ENCODE results near the gene ZNF24.

The ZNF24 gene

GRCh38 chr18:35361570-35362321, 17.5 kb upstream of the ZNF24 start:
- Histone ChIP-seq H3K27ac (peak overlapping the region in 4 of 21 experiments; percentile 34 to 72 (median 58)), H3K4me3 (no peak overlapping the region)

GRCh38 chr18:35355140-35355618, 11.0 kb upstream of the ZNF24 start:
- Histone ChIP-seq H3K4me3 (no peak overlapping the region), H3K27ac (no peak overlapping the region)

- Histone ChIP-seq H3K4me3 (no peak overlapping the region), H3K27ac (no peak overlapping the region)
These were observed 8.6 kb upstream of the ZNF24 start for GRCh38 chr18:35352778-35353177.

GRCh38 chr18:35352283-35352682, 8.1 kb upstream of the ZNF24 start:
- Histone ChIP-seq H3K4me3 (no peak overlapping the region), H3K27ac (no peak overlapping the region)

GRCh38 chr18:35348001-35348400, 3.8 kb upstream of the ZNF24 start:
- no peak overlapping the region for H3K4me3 ChIP-seq
- H3K27ac ChIP-seq = no peak overlapping the region

- peak overlapping the region in 2 of 21 experiments; percentile 26 to 100 for H3K27ac ChIP-seq
These were observed 1.7 kb upstream of the ZNF24 start for GRCh38 chr18:35345950-35346349.

GRCh38 chr18:35345460-35345921, 1.3 kb upstream of the ZNF24 start:
- no peak overlapping the region for H3K4me3 ChIP-seq

More at GRCh38 chr18:35345950-35346349, 1.7 kb upstream of the ZNF24 start:
- no peak overlapping the region for H3K4me3 ChIP-seq

GRCh38 chr18:35344736-35345459, 678 bp upstream of the ZNF24 start:
- peak overlapping the region; percentile 64 to 99 (median 83) for H3K4me3 ChIP-seq
- peak overlapping the region in 20 of 21 experiments; percentile 92 to 100 (median 99) for H3K27ac ChIP-seq

More at GRCh38 chr18:35345460-35345921, 1.3 kb upstream of the ZNF24 start:
- H3K27ac ChIP-seq = peak overlapping the region in 4 of 21 experiments; percentile 26 to 100 (median 100)

GRCh38 chr18:35343488-35343935, 708 bp downstream of the ZNF24 start:
- peak overlapping the region; percentile 64 to 99 (median 83) for H3K4me3 ChIP-seq

GRCh38 chr18:35337286-35337685, 6.9 kb downstream of the ZNF24 start:
- no peak overlapping the region for H3K4me3 ChIP-seq
- H3K27ac ChIP-seq = no peak overlapping the region

More at GRCh38 chr18:35343488-35343935, 708 bp downstream of the ZNF24 start:
- H3K27ac ChIP-seq = peak overlapping the region; percentile 92 to 100 (median 99)

- Histone ChIP-seq H3K4me3 (no peak overlapping the region), H3K27ac (no peak overlapping the region)
These were observed 8.4 kb downstream of the ZNF24 start for GRCh38 chr18:35335866-35336265.

- H3K27ac ChIP-seq = no peak overlapping the region
- no peak overlapping the region for H3K4me3 ChIP-seq
These were observed 9.4 kb downstream of the ZNF24 start for GRCh38 chr18:35334821-35335220.

GRCh38 chr18:35334212-35334611, 10.0 kb downstream of the ZNF24 start:
- H3K27ac ChIP-seq = no peak overlapping the region
- H3K4me3 ChIP-seq = no peak overlapping the region

GRCh38 chr18:35331367-35332087, 12.7 kb downstream of the ZNF24 start:
- no peak overlapping the region for H3K4me3 ChIP-seq
- no peak overlapping the region for H3K27ac ChIP-seq

GRCh38 chr18:35328868-35329267, 15.4 kb downstream of the ZNF24 start:
- no peak overlapping the region for H3K4me3 ChIP-seq
- H3K27ac ChIP-seq = no peak overlapping the region

- no peak overlapping the region for H3K27ac ChIP-seq
- no peak overlapping the region for H3K4me3 ChIP-seq
These were observed 17.4 kb downstream of the ZNF24 start for GRCh38 chr18:35326695-35327387.

GRCh38 chr18:35324926-35325655, 19.1 kb downstream of the ZNF24 start:
- Histone ChIP-seq H3K4me3 (no peak overlapping the region), H3K27ac (no peak overlapping the region)

Measured in skin epidermis (tissue), 12 donors.